GM19099 (cell line): Measurements from ENCODE around the gene C19orf67.

Experiments
- POLR2A ChIP-seq: IDR thresholded peaks from 3 replicates; pipeline ENCODE4 v1.6.1; 2011; ENCODE audit warnings: low read depth; ENCODE audit not compliant: insufficient read length; ENCODE audit errors: extremely low read depth

C19orf67 gene

DNA sequence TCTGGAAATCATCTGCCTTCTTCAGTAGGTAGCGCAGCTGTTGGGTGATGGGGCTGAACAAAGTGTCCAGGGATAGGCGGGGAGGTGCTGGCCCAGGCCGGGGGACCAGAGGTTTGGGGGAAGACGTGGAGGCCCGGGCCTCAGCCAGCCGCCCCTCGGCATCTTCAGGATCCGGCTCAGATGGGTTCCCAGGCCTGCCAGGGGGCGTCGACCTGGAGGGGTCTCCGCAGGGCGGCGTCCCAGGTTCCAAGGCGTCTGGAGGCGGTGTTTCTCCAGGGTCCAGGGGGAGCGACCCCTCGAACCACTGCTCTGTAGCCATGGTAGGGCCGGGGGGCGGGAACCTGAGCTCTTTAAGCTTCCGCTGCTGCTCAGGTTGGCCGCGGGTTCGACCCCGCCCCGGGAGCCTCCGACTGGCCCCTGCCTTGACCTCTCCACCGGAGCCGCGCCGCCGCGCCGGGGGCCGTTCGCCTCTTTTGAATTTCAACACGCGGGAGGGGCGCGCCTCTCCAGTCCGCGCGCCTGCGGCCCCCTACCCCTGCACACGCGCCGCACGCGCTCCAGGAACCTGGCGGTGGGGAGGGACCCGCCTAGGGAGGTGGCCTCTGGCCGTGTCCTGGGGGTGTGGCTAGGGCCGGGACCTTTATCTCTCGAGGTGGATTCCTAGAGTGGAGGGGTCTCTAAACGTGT is at the start of gene C19orf67:
Gene C19orf67, minus strand, starts transcription at position 475 of the 687 bp plus-strand sequence. Its CDS starts 156 bp downstream, at position 319.
- no peak for TF ChIP-seq POLR2A

DNA sequence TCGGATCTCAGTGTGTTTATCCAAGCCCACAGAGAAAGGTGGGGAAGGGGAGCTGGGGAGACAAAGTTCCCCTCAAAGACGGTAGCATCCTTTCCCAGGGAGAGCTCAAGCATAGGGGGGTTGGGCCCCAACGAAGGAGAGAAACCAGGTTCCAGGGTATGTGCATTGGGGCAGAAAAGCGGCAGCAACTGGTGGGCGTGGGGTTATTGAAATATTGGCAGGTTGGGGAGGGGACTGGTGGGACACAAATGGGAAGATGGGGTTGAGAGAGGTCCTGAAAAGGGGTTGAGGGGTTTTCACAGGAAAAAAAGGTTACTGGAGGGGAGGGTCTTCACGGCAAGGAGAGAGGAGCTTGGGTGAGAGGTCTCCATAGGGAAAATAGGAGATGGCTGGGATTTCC is 49.8 kb upstream of the C19orf67 start:
- TF ChIP-seq POLR2A: no peak

DNA sequence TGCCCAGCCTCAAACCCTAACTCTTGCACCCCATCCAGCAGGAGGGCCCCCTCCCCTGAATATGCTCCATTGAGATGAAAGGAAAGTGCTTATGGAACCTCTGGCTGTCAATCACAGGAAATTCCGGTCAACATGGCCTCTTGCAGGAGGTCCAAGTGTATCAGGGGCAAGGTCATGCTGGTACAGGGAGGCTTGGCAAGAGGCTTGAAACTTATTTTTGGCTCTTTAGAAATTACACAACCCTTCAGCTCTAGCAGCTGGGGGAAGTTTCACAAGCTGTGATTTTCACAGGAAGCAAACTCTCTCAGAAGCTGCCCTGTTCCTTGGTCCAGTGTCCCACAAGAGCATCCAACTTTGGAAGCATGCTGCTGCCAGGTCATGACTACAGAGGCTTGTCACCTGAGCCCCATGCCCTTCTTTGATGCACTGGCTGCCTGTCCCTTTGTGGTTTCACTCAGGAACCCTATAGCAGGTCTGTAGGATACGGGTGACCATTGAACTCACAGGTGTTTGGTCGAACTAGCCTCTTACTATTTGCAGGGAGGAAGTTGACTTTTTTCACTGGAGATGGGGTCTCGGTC is 42.4 kb upstream of the C19orf67 start:
- no peak for TF ChIP-seq POLR2A

DNA sequence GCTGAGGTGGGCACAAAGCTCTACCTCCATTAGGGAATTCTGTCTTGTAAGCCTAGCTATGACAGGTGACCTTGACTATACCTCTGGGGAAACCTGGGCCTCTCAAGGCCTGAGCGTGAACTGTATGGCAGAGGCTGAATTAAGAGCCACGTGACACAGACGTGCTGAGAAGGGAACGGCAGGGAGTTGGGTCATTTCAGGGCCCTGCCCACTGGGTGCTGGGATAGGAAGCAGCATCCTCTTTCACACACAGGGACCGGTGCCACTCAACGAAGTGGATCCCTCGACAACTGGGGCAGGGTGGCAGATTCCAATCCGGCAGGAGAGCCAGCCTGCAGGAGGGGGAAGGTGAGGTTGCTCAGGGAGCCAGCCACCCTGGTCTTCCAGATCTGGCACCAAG is 41.6 kb upstream of the C19orf67 start:
- TF ChIP-seq POLR2A: no peak

GRCh38 chr19:14122924-14123323 is 37.3 kb upstream of the C19orf67 start:
- TF ChIP-seq POLR2A: no peak

- no peak for TF ChIP-seq POLR2A
Observed at GRCh38 chr19:14120497-14120780, 34.9 kb upstream of the C19orf67 start.

- TF ChIP-seq POLR2A: no peak
Observed at GRCh38 chr19:14119644-14120496, 34.3 kb upstream of the C19orf67 start.

DNA sequence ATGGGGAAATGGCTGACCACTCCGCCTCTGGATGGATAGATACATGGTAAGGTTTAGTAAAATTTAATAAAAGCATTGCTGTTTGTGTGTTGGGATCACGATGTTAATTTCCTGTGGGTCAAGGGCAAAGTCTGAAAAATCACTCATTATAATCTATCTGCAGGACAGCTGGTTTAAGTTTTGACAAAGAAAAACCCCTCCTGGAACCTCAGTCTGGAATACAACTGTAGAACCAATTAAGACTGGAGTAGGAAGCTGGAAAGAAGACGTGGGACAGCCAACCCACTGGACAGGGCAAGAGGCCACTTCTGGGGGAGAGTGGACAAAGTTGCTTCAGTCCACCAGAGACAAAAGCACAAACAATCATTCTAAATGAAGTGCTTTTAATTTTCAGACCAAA is 33.6 kb upstream of the C19orf67 start:
- no peak for TF ChIP-seq POLR2A

- TF ChIP-seq POLR2A: peak; percentile 47
Observed at GRCh38 chr19:14118165-14119051, 32.8 kb upstream of the C19orf67 start.

DNA sequence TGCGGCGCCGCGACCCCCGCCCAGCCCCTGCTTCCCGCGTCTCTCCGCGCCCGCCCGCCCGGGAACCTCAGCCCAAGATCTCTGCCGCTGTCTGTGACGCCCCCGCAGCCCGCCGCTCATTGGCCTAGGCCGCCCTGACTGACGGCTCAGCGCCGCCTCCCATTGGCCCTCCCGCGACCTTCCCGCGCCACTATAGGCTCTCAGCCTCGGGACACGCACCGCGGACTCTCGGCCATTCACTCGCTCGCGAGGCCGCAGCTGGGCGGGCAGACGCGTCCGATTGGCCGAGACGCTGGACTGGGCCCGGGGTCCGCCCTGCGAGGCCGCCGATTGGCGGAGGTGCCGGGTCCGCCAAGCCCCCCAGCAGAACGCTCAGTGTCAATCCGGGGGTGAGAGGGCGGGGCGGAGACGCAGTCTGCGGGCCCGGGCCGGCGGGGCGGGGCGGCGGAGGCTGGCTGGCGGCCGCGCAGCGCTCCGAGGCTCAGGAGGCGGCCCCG is 32.1 kb upstream of the C19orf67 start, which contains the start of gene PRKACA:
Gene PRKACA, minus strand, starts transcription at position 95 of the 497 bp plus-strand sequence. CDS start 215 bp downstream, outside the sequence.
- TF ChIP-seq POLR2A: peak; percentile 34

- no peak for TF ChIP-seq POLR2A
Observed at GRCh38 chr19:14116918-14117578, 31.5 kb upstream of the C19orf67 start.

DNA sequence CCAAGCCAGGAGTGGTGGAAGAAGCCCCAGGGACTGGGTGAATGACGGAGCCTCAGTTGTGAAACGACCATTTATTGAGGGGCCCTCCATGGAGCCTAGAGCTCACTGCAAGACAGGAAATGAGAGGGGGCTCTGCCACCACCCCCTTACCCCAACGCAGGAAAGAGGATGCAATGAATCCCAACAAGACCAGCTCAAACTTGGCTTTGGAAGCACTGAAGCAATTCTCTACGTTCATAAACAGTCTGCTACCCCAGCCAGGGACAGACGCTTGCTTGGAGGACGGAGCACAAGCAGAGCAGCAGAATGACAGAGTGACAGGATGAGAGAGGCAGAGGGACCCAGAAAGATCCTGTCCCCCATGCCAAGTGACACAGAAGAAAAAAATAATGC is 30.9 kb upstream of the C19orf67 start:
- no peak for TF ChIP-seq POLR2A

DNA sequence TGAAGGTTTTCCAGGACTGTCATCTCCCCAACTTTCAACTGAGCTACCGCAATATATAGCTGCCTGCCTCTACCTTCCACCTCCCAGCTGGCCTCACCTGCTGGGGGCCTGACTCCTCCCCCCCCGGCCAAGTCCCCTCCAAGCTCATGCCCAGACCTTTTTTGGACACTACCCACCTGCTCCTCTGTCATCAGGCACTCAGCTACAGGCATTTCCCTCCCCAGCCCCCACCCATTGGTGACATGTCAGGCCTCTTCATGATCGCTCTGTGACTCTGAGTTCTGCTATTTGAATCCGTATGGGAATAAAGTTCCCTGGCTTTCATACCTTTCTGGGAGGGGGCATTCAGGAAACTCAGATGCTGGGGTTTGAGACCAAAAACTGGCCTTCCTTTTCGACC is 30.2 kb upstream of the C19orf67 start:
- TF ChIP-seq POLR2A: no peak

- no peak for TF ChIP-seq POLR2A
Observed at GRCh38 chr19:14114854-14115253, 29.3 kb upstream of the C19orf67 start.
